KMS-11 (cell line): ENCODE data around the gene MRFAP1.
"Not testable (repeated sequence)": the region's sequence is repeated elsewhere in the genome, so short reads cannot be mapped to it uniquely, and the experiment has no call there.

Experiments used
- H2AFZ ChIP-seq: fragments of 200-600 bp; sonication (generic); 2 replicates; pipeline ENCODE4 v1.6.1; 2016; ENCODE audit warnings: antibody characterized with exemption, mixed run types, low read depth
- H3K27ac ChIP-seq: fragments of 200-600 bp; sonication (generic); 2 replicates; pipeline ENCODE4 v1.6.1; 2016; ENCODE audit warnings: mild to moderate bottlenecking, mixed run types
- H3K27me3 ChIP-seq: fragments of 200-600 bp; sonication (generic); 2 replicates; pipeline ENCODE4 v1.6.1; 2017; ENCODE audit warnings: mild to moderate bottlenecking, low read depth, mixed run types, moderate library complexity; ENCODE audit not compliant: insufficient read depth
- H3K36me3 ChIP-seq: fragments of 200-600 bp; sonication (generic); 2 replicates; pipeline ENCODE4 v1.6.1; 2017; ENCODE audit warnings: mild to moderate bottlenecking, mixed run types; ENCODE audit not compliant: insufficient read depth
- H3K4me1 ChIP-seq: fragments of 200-600 bp; sonication (generic); 2 replicates; pipeline ENCODE4 v1.6.1; 2016; ENCODE audit warnings: mild to moderate bottlenecking, low read depth, mixed run types; ENCODE audit not compliant: poor library complexity, severe bottlenecking
- H3K4me2 ChIP-seq: fragments of 200-600 bp; sonication (generic); 2 replicates; pipeline ENCODE4 v1.7.0; 2016; ENCODE audit warnings: mild to moderate bottlenecking, mixed run types
- H3K4me3 ChIP-seq: fragments of 200-600 bp; sonication (generic); IDR thresholded peaks from 2 replicates; pipeline ENCODE4 v1.6.1; 2017; ENCODE audit warnings: low read depth, low read length, mixed read lengths; ENCODE audit not compliant: insufficient read depth
- H3K79me2 ChIP-seq: fragments of 200-600 bp; sonication (generic); 2 replicates; pipeline ENCODE4 v1.6.1; 2016; ENCODE audit warnings: low read depth, mixed run types; ENCODE audit not compliant: insufficient read depth
- H3K9ac ChIP-seq: fragments of 200-600 bp; sonication (generic); 2 replicates; pipeline ENCODE4 v1.6.1; 2016; ENCODE audit warnings: mild to moderate bottlenecking, mixed run types
- H4K20me1 ChIP-seq: fragments of 200-600 bp; sonication (generic); 2 replicates; pipeline ENCODE4 v1.6.1; 2016; ENCODE audit warnings: mild to moderate bottlenecking, mixed run types; ENCODE audit not compliant: insufficient read depth
- CTCF ChIP-seq: fragments of 200-600 bp; sonication (generic); conservative IDR thresholded peaks from 2 replicates; pipeline ENCODE4 v1.6.1; 2017; ENCODE audit warnings: low read depth, mild to moderate bottlenecking, antibody characterized with exemption, low read length, moderate library complexity, mixed read lengths

Gene MRFAP1

GRCh38 chr4:6625256-6625655, 15.2 kb upstream of the MRFAP1 start:
- Histone ChIP-seq H3K9ac (no peak overlapping the region), H3K4me3 (no peak overlapping the region), H3K79me2 (no peaks in the 10 kb centered on the region), H3K27me3 (no peaks in the 10 kb centered on the region), H4K20me1 (no peaks in the 10 kb centered on the region), H2AFZ (no peak overlapping the region), H3K4me1 (no peaks in the 10 kb centered on the region), H3K4me2 (no peak overlapping the region), H3K27ac (no peak overlapping the region), H3K36me3 (no peaks in the 10 kb centered on the region)
- no peak for TF ChIP-seq CTCF

- no peak overlapping the region for H3K4me3 ChIP-seq
- H3K4me1 ChIP-seq: no peaks in the 10 kb centered on the region
- no peak overlapping the region for H3K4me2 ChIP-seq
- no peak overlapping the region for H2AFZ ChIP-seq
- H3K36me3 ChIP-seq: no peaks in the 10 kb centered on the region
- H3K27me3 ChIP-seq: no peaks in the 10 kb centered on the region
- no peaks in the 10 kb centered on the region for H3K79me2 ChIP-seq
- H3K27ac ChIP-seq: no peak overlapping the region
- no peaks in the 10 kb centered on the region for H4K20me1 ChIP-seq
- TF ChIP-seq CTCF: no peak
- H3K9ac ChIP-seq: no peak overlapping the region
Observed at GRCh38 chr4:6626066-6626465, 14.4 kb upstream of the MRFAP1 start.

- no peaks in the 10 kb centered on the region for H3K27me3 ChIP-seq
- no peaks in the 10 kb centered on the region for H3K4me1 ChIP-seq
- H3K79me2 ChIP-seq: no peaks in the 10 kb centered on the region
- H3K9ac ChIP-seq: no peak overlapping the region
- no peaks in the 10 kb centered on the region for H4K20me1 ChIP-seq
- H3K36me3 ChIP-seq: no peaks in the 10 kb centered on the region
- no peak overlapping the region for H3K4me2 ChIP-seq
- no peak overlapping the region for H2AFZ ChIP-seq
- no peak for TF ChIP-seq CTCF
- no peak overlapping the region for H3K27ac ChIP-seq
- no peak overlapping the region for H3K4me3 ChIP-seq
Observed at GRCh38 chr4:6627832-6628231, 12.7 kb upstream of the MRFAP1 start.

- H3K36me3 ChIP-seq, H3K27me3 ChIP-seq, H3K27ac ChIP-seq, H2AFZ ChIP-seq, H3K79me2 ChIP-seq, H4K20me1 ChIP-seq, H3K4me1 ChIP-seq, H3K4me3 ChIP-seq, H3K4me2 ChIP-seq, H3K9ac ChIP-seq: not testable (repeated sequence)
Observed at GRCh38 chr4:6628484-6628883, 12.0 kb upstream of the MRFAP1 start.

- no peak overlapping the region for H3K27ac ChIP-seq
- H3K4me3 ChIP-seq: no peak overlapping the region
- no peaks in the 10 kb centered on the region for H3K79me2 ChIP-seq
- no peak overlapping the region for H2AFZ ChIP-seq
- no peaks in the 10 kb centered on the region for H4K20me1 ChIP-seq
- no peak for TF ChIP-seq CTCF
- no peak overlapping the region for H3K4me2 ChIP-seq
- H3K27me3 ChIP-seq: no peaks in the 10 kb centered on the region
- no peaks in the 10 kb centered on the region for H3K36me3 ChIP-seq
- H3K9ac ChIP-seq: no peak overlapping the region
- no peaks in the 10 kb centered on the region for H3K4me1 ChIP-seq
Observed at GRCh38 chr4:6632125-6632524, 8.4 kb upstream of the MRFAP1 start.
